Activated CD8-positive, alpha-beta T cell treated with anti-CD3 and anti-CD28 coated beads for 36 hours (primary cell): Measurements from ENCODE around the gene GPR161. TPM values are rescaled to one million over a fixed set of nuclear protein-coding genes. Genes with fewer than 3 reads are reported as not detected.

Experiments
- ATAC-seq: fragments of 200-7000 bp; cut with Tn5 transposase; one replicate; pipeline ENCODE4 v1.10.0; 2021; ENCODE audit warnings: mild to moderate bottlenecking, moderate library complexity
- CTCF ChIA-PET: fragments of 350-600 bp; sonication (Branson Sonifier 250); formaldehyde crosslinking; loops from one replicate; lab custom pipeline; 2021; ENCODE audit warnings: antibody characterized with exemption; lab: Charles Lee
- POLR2A ChIA-PET: fragments of 350-600 bp; sonication (Branson Sonifier 250); formaldehyde crosslinking; loops from one replicate; lab custom pipeline; 2021; ENCODE audit warnings: antibody characterized with exemption; lab: Charles Lee
- DNase-seq: peaks from one replicate; pipeline ENCODE4 v3.0.0-alpha.2; 2020
- H3K27ac Mint-ChIP-seq: one replicate; pipeline ENCODE4 v1.8.0; 2021; ENCODE audit warnings: mild to moderate bottlenecking, mixed read lengths
- H3K27me3 Mint-ChIP-seq: one replicate; pipeline ENCODE4 v1.8.0; 2021; ENCODE audit warnings: mixed read lengths
- H3K36me3 Mint-ChIP-seq: one replicate; pipeline ENCODE4 v1.8.0; 2021; ENCODE audit warnings: low read depth, mixed read lengths
- H3K4me1 Mint-ChIP-seq: one replicate; pipeline ENCODE4 v1.8.0; 2021; ENCODE audit warnings: low read depth, mixed read lengths
- H3K4me3 Mint-ChIP-seq: one replicate; pipeline ENCODE4 v1.8.0; 2021; ENCODE audit warnings: mild to moderate bottlenecking, moderate library complexity, mixed read lengths
- H3K9me3 Mint-ChIP-seq: one replicate; pipeline ENCODE4 v1.8.0; 2021; ENCODE audit warnings: mixed read lengths
- CTCF ChIP-seq: fragments of 200-600 bp; IDR thresholded peaks from one replicate; pipeline ENCODE4 v1.8.0; 2022; ENCODE audit warnings: antibody characterized with exemption, mild to moderate bottlenecking
- intact Hi-C: fragments of 100-400 bp; cut with micrococcal nuclease; formaldehyde crosslinking; loops from one replicate; pipeline ENCODE4 v1.10.0; 2022
- total RNA-seq, 2 experiments: library from RNA; stranded (reverse); gene quantifications; one replicate each; pipeline ENCODE4 v1.2.3, GENCODE V29; 2021

The GPR161 gene
- total RNA-seq, 2 experiments from 2014 or later, result 0.16 to 0.20 TPM

DNA sequence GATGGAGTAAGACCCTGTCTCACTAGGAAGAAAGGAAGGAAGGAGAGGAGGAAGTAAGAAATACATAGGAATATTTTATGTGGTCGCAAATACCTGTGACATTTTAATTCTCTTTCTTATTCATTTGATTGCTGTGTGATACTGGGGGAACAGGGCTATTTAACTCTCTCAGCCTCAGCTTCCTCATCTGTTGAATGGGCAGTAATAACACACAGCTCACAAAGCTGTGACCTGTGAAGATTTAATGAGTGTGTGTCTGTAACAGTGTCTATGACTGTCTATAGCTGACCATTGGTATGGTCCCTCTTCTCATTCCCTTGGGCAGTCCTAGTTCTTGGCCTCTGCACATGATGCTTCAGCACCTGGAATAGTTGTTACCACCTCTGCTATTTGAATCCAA, 13.6 kb upstream of the GPR161 start:
- H3K4me1 Mint-ChIP-seq, result peaks cover 9% of the 10 kb centered on the region
- H3K9me3 Mint-ChIP-seq, result no peaks in the 10 kb centered on the region
- H3K27me3 Mint-ChIP-seq, result no peaks in the 10 kb centered on the region
- intact Hi-C loops, result no loop called here
- H3K36me3 Mint-ChIP-seq, result no peaks in the 10 kb centered on the region
- ATAC-seq (no peak), DNase-seq (no peak)
- H3K4me3 Mint-ChIP-seq, result no peak overlapping the region
- ChIA-PET CTCF (interaction anchor here (1.4 kb wide), 1 partner anchor 68 kb away, joined by 4 read pairs; no protein-coding TSS in a partner anchor), POLR2A (no interaction called here)
- no peak for TF ChIP-seq CTCF
- H3K27ac Mint-ChIP-seq, result no peak overlapping the region

DNA sequence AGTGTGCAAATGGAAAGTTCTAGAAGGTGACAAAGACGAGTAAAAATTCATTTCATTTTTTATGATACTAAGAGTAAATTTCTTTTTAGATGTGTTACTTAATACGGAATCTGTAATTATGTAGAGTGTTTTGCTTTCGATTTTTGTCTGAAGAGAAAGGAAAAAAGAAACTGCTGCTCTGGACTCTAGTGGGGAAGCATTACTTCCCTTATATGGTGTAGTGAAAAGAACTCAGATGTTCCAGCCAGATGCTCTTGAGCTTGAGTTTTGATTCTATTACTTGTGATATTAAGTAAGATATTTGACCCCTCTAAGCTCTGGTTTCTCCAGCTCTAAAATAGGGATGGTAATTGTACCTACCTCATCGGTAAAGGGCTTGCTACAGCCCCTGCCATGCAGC, 12.2 kb upstream of the GPR161 start:
- no peaks in the 10 kb centered on the region for H3K27me3 Mint-ChIP-seq
- intact Hi-C loops, result no loop called here
- H3K9me3 Mint-ChIP-seq, result no peaks in the 10 kb centered on the region
- ChIA-PET CTCF (no interaction called here), POLR2A (interaction anchor here (0.6 kb wide), 1 partner anchor 99 kb away, joined by 3 read pairs; no protein-coding TSS in a partner anchor)
- H3K4me1 Mint-ChIP-seq, result peaks cover 9% of the 10 kb centered on the region
- no peak overlapping the region for H3K27ac Mint-ChIP-seq
- DNase-seq (no peak), ATAC-seq (no peak)
- no peak overlapping the region for H3K4me3 Mint-ChIP-seq
- TF ChIP-seq CTCF, result no peak
- H3K36me3 Mint-ChIP-seq, result no peaks in the 10 kb centered on the region

GRCh38 chr1:168146626-168147025, 9.9 kb upstream of the GPR161 start:
- intact Hi-C loops, result no loop called here
- ChIA-PET POLR2A (no interaction called here), CTCF (interaction anchor here (0.8 to 2.9 kb wide), 5 partner anchors 22 to 89 kb away, joined by 3 to 19 read pairs (median 3); no protein-coding TSS in a partner anchor)
- no peaks in the 10 kb centered on the region for H3K27me3 Mint-ChIP-seq
- ATAC-seq (no peak), DNase-seq (no peak)
- no peaks in the 10 kb centered on the region for H3K36me3 Mint-ChIP-seq
- no peak overlapping the region for H3K4me3 Mint-ChIP-seq
- H3K4me1 Mint-ChIP-seq, result peaks cover 9% of the 10 kb centered on the region
- H3K27ac Mint-ChIP-seq, result no peak overlapping the region
- TF ChIP-seq CTCF, result no peak
- H3K9me3 Mint-ChIP-seq, result no peaks in the 10 kb centered on the region

DNA sequence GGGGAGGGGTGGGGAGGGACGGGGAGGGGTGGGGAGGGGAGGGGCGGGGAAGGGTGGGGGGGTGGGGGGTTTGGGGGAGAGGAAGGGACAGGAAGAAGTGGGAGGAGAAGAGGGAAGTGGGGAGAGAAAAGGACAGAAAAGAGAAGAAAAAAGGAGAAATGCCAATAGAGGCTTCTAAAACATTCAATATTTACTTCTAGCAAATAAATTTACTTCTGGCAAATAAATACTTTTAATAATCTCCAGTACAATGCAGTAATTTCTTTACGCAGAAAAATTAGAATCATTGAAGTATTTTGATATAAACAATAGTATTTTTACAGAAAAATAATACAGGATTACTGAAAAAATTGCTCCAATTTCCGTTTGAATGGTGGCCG, 9.4 kb upstream of the GPR161 start:
- no peak overlapping the region for H3K27ac Mint-ChIP-seq
- H3K4me1 Mint-ChIP-seq, result peaks cover 9% of the 10 kb centered on the region
- no peaks in the 10 kb centered on the region for H3K36me3 Mint-ChIP-seq
- H3K27me3 Mint-ChIP-seq, result no peaks in the 10 kb centered on the region
- intact Hi-C loops, result no loop called here
- ChIA-PET POLR2A (no interaction called here), CTCF (interaction anchor here (0.7 to 2.9 kb wide), 14 partner anchors 12 to 219 kb away, joined by 3 to 21 read pairs (median 4); partner anchors contain the start of gene SFT2D2)
- TF ChIP-seq CTCF, result no peak
- H3K9me3 Mint-ChIP-seq, result no peaks in the 10 kb centered on the region
- no peak overlapping the region for H3K4me3 Mint-ChIP-seq
- no peak for ATAC-seq
- no peak for DNase-seq

DNA sequence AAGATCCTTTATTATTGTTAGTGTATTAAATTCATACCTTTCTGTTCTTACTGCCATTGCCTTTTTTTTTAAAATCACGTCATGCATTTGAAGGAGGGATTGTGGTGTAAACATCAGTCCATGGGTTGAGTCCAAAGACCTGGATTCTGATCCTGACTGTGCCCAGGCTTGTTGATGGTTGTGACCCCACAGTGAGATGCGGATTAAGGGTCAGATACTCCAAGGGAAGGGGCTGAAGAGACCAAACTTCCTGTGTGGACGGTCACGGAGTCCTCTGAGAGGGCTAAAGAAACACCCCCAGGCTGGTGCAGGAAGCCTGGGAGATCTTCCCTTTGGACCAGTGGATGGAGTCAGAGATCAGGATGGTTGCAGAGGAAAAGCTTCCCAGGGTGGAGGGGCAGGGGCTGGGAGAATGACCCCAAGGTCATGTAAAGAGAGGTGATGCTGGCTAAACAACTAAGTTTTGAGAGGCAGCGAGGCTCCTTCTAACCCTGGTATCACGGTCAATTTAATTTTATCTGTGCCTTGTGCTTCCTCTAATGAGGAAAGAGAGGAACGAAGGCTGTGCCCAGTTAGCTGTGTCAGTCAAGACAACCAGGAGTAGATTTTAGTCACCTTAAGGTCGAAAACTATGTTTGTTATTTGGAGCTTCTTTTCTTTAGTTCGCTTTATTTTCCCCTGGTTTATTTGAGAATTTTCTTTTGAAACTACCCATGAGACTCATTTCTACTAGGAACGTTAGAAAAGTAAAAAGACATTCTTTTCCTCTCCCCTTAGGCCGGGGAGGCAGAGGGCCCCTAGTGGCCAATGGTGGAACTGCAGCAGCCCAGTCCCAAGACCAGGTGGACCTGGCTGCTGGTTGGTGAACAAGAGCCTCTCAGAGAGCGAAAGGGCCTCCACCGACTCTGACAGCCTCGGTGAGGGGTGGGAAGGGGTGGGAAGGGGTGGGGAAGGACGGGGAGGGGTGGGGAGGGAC, 8.7 kb upstream of the GPR161 start:
- Mint-ChIP-seq H3K4me3 (peak overlapping the region; percentile 29), H3K36me3 (no peaks in the 10 kb centered on the region), H3K9me3 (no peaks in the 10 kb centered on the region), H3K4me1 (peaks cover 9% of the 10 kb centered on the region), H3K27me3 (no peaks in the 10 kb centered on the region), H3K27ac (no peak overlapping the region)
- ATAC-seq (peak; percentile 100), DNase-seq (peak; percentile 91)
- ChIA-PET POLR2A (no interaction called here), CTCF (interaction anchor here (0.6 to 2.9 kb wide), 31 partner anchors 8 to 1040 kb away, joined by 3 to 21 read pairs (median 4); partner anchors contain the start of gene SFT2D2)
- peak; percentile 93 for TF ChIP-seq CTCF
- intact Hi-C loops, result no loop called here
